SU-DHL-6 (cell line): ENCODE results near the gene FBXL2.

Experiments
- H2AFZ ChIP-seq: fragments of 200-600 bp; sonication (generic); 2 replicates; pipeline ENCODE4 v1.6.1; 2014; ENCODE audit warnings: low read depth, mild to moderate bottlenecking, moderate library complexity, mixed read lengths, antibody characterized with exemption, low read length; ENCODE audit not compliant: severe bottlenecking
- H3F3A ChIP-seq: fragments of 200-600 bp; shearing (Covaris generic); 2 replicates; pipeline ENCODE4 v1.6.0; 2016; ENCODE audit warnings: antibody characterized with exemption, mild to moderate bottlenecking; ENCODE audit not compliant: insufficient read depth
- H3K27ac ChIP-seq: fragments of 200-600 bp; sonication (generic); 2 replicates; pipeline ENCODE4 v1.5.1; 2016; ENCODE audit warnings: low read depth, mild to moderate bottlenecking, low read length, moderate library complexity, mixed read lengths
- H3K27me3 ChIP-seq: fragments of 200-600 bp; sonication (generic), shearing (Covaris generic); 2 replicates; pipeline ENCODE4 v1.6.0; 2014; ENCODE audit warnings: mild to moderate bottlenecking, low read length
- H3K36me3 ChIP-seq: fragments of 200-600 bp; sonication (generic); 2 replicates; pipeline ENCODE4 v1.6.1; 2014; ENCODE audit warnings: mild to moderate bottlenecking, low read length, mixed read lengths
- H3K4me2 ChIP-seq: fragments of 300-600, 200-600 bp; shearing (Covaris generic), sonication (generic); 2 replicates; pipeline ENCODE4 v1.6.0; 2014; ENCODE audit warnings: low read length, low read depth, mild to moderate bottlenecking; ENCODE audit not compliant: poor library complexity, severe bottlenecking
- H3K4me3 ChIP-seq: fragments of 200-600 bp; sonication (generic); 2 replicates; pipeline ENCODE4 v1.5.1; 2014; ENCODE audit warnings: antibody characterized with exemption, low read length, mild to moderate bottlenecking, mixed read lengths; ENCODE audit not compliant: insufficient read depth, poor library complexity, severe bottlenecking
- H3K79me2 ChIP-seq: fragments of 200-600 bp; sonication (generic); 2 replicates; pipeline ENCODE4 v1.6.1; 2014; ENCODE audit warnings: mild to moderate bottlenecking, low read length, moderate library complexity; ENCODE audit not compliant: insufficient read depth
- H3K9ac ChIP-seq: fragments of 200-600 bp; sonication (generic); 2 replicates; pipeline ENCODE4 v1.7.0; 2014; ENCODE audit warnings: mild to moderate bottlenecking, low read length
- H3K9me2 ChIP-seq: fragments of 200-600 bp; sonication (generic); replicated peaks from 2 replicates; pipeline ENCODE4 v1.6.1; 2014; ENCODE audit warnings: low read length; ENCODE audit not compliant: insufficient read depth
- H3K9me3 ChIP-seq: fragments of 200-600 bp; sonication (generic); 2 replicates; pipeline ENCODE4 v1.6.1; 2014; ENCODE audit warnings: low read length, mixed read lengths; ENCODE audit not compliant: insufficient read depth
- H4K20me1 ChIP-seq: fragments of 200-600 bp; sonication (generic); 2 replicates; pipeline ENCODE4 v1.6.1; 2014; ENCODE audit warnings: low read depth, mild to moderate bottlenecking, antibody characterized with exemption, low read length, moderate library complexity, mixed read lengths
- CTCF ChIP-seq: fragments of 200-600 bp; sonication (generic); IDR thresholded peaks from one replicate; pipeline ENCODE4 v1.5.1; 2017; ENCODE audit warnings: antibody characterized with exemption, mild to moderate bottlenecking, low read length, moderate library complexity; ENCODE audit not compliant: insufficient read depth, poor library complexity, severe bottlenecking
- EZH2phosphoT487 ChIP-seq: fragments of 200-600 bp; sonication (generic), shearing (Covaris generic); conservative IDR thresholded peaks from 2 replicates; pipeline ENCODE4 v1.6.1; 2018; ENCODE audit warnings: mild to moderate bottlenecking, antibody characterized with exemption, low read length, moderate library complexity, mixed read lengths

FBXL2 gene

GRCh38 chr3:33237439-33237838 lies 39.8 kb upstream of the FBXL2 start:
- Histone ChIP-seq H4K20me1 (no peaks in the 10 kb centered on the region), H3F3A (no peaks in the 10 kb centered on the region), H3K27me3 (no peaks in the 10 kb centered on the region), H3K79me2 (no peaks in the 10 kb centered on the region), H3K4me3 (no peak overlapping the region), H3K9ac (no peak overlapping the region), H3K27ac (no peak overlapping the region), H3K4me2 (no peak overlapping the region), H2AFZ (no peak overlapping the region), H3K9me3 (no peaks in the 10 kb centered on the region), H3K9me2 (no peaks in the 10 kb centered on the region), H3K36me3 (no peaks in the 10 kb centered on the region)
- TF ChIP-seq CTCF, result no peak
- no peak for TF ChIP-seq EZH2phosphoT487

GRCh38 chr3:33238923-33239322 lies 38.3 kb upstream of the FBXL2 start:
- Histone ChIP-seq H3K36me3 (no peaks in the 10 kb centered on the region), H3K4me2 (no peak overlapping the region), H3K9ac (no peak overlapping the region), H3K4me3 (no peak overlapping the region), H3F3A (no peaks in the 10 kb centered on the region), H3K9me3 (no peaks in the 10 kb centered on the region), H3K27me3 (no peaks in the 10 kb centered on the region), H3K27ac (no peak overlapping the region), H2AFZ (no peak overlapping the region), H3K79me2 (no peaks in the 10 kb centered on the region), H4K20me1 (no peaks in the 10 kb centered on the region), H3K9me2 (no peaks in the 10 kb centered on the region)
- no peak for TF ChIP-seq EZH2phosphoT487
- no peak for TF ChIP-seq CTCF

DNA sequence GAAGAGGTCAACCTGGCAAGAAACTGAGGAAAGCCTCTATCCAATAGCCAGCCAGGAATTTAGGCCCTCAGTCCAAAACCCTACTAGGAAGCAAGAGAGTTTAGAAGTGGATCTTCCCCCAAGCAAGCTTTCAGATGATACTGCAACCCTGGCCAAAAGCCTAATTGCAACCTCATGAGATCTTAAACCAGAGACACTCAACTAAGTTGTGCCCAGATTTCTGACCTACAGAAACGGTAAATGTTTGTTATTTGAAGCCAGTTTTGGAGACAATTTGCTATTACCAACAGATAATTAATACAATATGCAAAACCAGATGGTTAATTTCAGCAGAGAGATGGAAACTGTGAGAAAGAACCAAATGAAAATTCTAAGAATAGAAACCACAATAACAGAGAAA lies 37.0 kb upstream of the FBXL2 start:
- H3K27ac ChIP-seq, result no peak overlapping the region
- H3K4me3 ChIP-seq, result no peak overlapping the region
- TF ChIP-seq EZH2phosphoT487 (no peak), CTCF (no peak)
- H3K9me2 ChIP-seq, result no peaks in the 10 kb centered on the region
- no peaks in the 10 kb centered on the region for H3F3A ChIP-seq
- H3K79me2 ChIP-seq, result no peaks in the 10 kb centered on the region
- H3K4me2 ChIP-seq, result no peak overlapping the region
- H4K20me1 ChIP-seq, result no peaks in the 10 kb centered on the region
- H3K9ac ChIP-seq, result no peak overlapping the region
- H3K9me3 ChIP-seq, result no peaks in the 10 kb centered on the region
- H3K36me3 ChIP-seq, result no peaks in the 10 kb centered on the region
- H3K27me3 ChIP-seq, result no peaks in the 10 kb centered on the region
- H2AFZ ChIP-seq, result no peak overlapping the region

DNA sequence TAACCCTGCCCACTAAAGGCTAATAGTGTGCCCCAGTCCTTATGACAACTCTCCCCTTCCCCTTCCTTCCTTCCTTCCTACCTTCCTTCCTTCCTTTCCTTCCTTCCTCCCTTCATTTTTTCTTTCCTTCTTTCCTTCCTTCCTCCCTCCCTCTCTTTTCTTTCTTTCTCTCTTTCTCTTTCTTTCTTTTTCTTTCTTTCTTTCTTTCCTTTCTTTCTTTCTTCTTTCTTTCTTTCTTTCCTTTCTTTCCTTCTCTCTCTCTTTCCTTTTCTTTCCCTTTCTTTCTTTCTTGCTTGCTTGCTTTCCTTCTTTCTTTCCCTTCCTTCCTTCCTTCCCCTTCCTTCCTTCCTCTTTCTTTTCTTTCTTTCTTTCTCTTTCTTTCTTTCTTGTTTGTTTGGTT lies 30.5 kb upstream of the FBXL2 start:
- Histone ChIP-seq H3K4me2 (no peak overlapping the region), H3K36me3 (no peaks in the 10 kb centered on the region), H3K27ac (no peak overlapping the region), H3K27me3 (no peaks in the 10 kb centered on the region), H4K20me1 (no peaks in the 10 kb centered on the region), H3K9ac (no peak overlapping the region), H3K9me2 (no peaks in the 10 kb centered on the region), H3K79me2 (no peaks in the 10 kb centered on the region), H3F3A (no peaks in the 10 kb centered on the region), H2AFZ (no peak overlapping the region), H3K4me3 (no peak overlapping the region), H3K9me3 (no peaks in the 10 kb centered on the region)
- TF ChIP-seq EZH2phosphoT487 (no peak), CTCF (no peak)
